Daoy (cell line): ENCODE measurements around the gene TMEM185B. TPM values are rescaled to one million over a fixed set of nuclear protein-coding genes. Genes with fewer than 3 reads are reported as not detected.
"Not testable (repeated sequence)": the region's sequence is repeated elsewhere in the genome, so short reads cannot be mapped to it uniquely, and the experiment has no call there.

Experiments used
- DNase-seq: peaks from one replicate; pipeline ENCODE4 v3.0.0-alpha.2; 2015; ENCODE audit warnings: low read depth
- total RNA-seq: library from RNA; depleted of rRNA; stranded (reverse); fragments of >200 nt; shearing (Covaris generic); gene quantifications from 2 replicates; pipeline ENCODE4 v1.2.3, GENCODE V29; 2014; rRNA removed

TMEM185B gene
- total RNA-seq: 23.7 and 23.8 TPM in 2 replicates

GRCh38 chr2:120223034-120223912, at the start of gene TMEM185B:
TSS of gene TMEM185B (minus strand) at chr2:120223400. CDS start at chr2:120222976, 424 bp downstream.
- peak; percentile 89 for DNase-seq

- DNase-seq: no peak
Observed at GRCh38 chr2:120271711-120272379, 48.6 kb upstream of the TMEM185B start.

GRCh38 chr2:120269816-120270215, 46.6 kb upstream of the TMEM185B start:
- no peak for DNase-seq

GRCh38 chr2:120269076-120269744, 46.0 kb upstream of the TMEM185B start:
- DNase-seq: no peak

GRCh38 chr2:120267348-120267747, 44.1 kb upstream of the TMEM185B start:
- no peak for DNase-seq

GRCh38 chr2:120265006-120265405, 41.8 kb upstream of the TMEM185B start:
- DNase-seq: no peak

GRCh38 chr2:120262761-120263428, 39.7 kb upstream of the TMEM185B start:
- no peak for DNase-seq

- DNase-seq: no peak
Observed at GRCh38 chr2:120262150-120262549, 39.0 kb upstream of the TMEM185B start.

- no peak for DNase-seq
Observed at GRCh38 chr2:120261387-120262006, 38.3 kb upstream of the TMEM185B start.

GRCh38 chr2:120260736-120261135, 37.5 kb upstream of the TMEM185B start:
- no peak for DNase-seq

- DNase-seq: not testable (repeated sequence)
Observed at GRCh38 chr2:120259939-120260338, 36.7 kb upstream of the TMEM185B start.

- no peak for DNase-seq
Observed at GRCh38 chr2:120258196-120258595, 35.0 kb upstream of the TMEM185B start.

GRCh38 chr2:120257522-120257921, 34.3 kb upstream of the TMEM185B start:
- no peak for DNase-seq

- no peak for DNase-seq
Observed at GRCh38 chr2:120256651-120257000, 33.4 kb upstream of the TMEM185B start.

- no peak for DNase-seq
Observed at GRCh38 chr2:120255986-120256650, 32.9 kb upstream of the TMEM185B start.

- DNase-seq: no peak
Observed at GRCh38 chr2:120255071-120255470, 31.9 kb upstream of the TMEM185B start.

- no peak for DNase-seq
Observed at GRCh38 chr2:120254178-120254577, 31.0 kb upstream of the TMEM185B start.

GRCh38 chr2:120253021-120253882, 30.1 kb upstream of the TMEM185B start:
- peak; percentile 78 for DNase-seq

- peak; percentile 99 for DNase-seq
Observed at GRCh38 chr2:120252225-120253020, 29.2 kb upstream of the TMEM185B start, which contains the start of gene RALB. TSS of gene RALB (plus strand) at chr2:120252852. CDS start at chr2:120278665, 25,813 bp downstream.
